ENCODE measurements around the gene PLCB3. TPM values are rescaled to one million over a fixed set of nuclear protein-coding genes. Genes with fewer than 3 reads are reported as not detected.

Gene PLCB3
- total RNA-seq, 1 donor = 25.3 TPM

DNA sequence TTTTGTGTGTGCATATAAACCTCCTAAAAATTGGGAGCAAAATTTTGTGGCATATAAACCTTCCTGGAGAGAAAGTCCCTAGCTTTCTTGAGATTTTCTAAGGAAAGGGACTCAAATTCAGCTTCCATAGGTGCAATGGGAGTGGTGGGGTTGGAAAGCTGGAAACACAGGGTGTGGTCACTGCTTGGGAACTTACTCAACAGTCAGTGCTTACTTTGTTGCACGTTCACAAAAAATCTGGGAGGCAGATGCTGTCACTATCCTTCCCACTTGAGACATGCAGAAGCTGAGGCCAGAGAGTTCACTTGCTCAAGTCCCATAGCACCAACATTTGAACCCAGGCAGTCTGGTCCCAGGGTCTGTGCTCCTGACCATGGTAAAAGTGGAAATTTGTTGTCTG, 44.9 kb downstream of the PLCB3 start:
- no peak overlapping the region for H3K4me3 ChIP-seq (ENCODE audit: insufficient read depth, low read length)
- no peak overlapping the region for H3K4me2 ChIP-seq (ENCODE audit: insufficient read depth, low read length)
- H3K4me1 ChIP-seq (ENCODE audit: insufficient read depth, low read length) = peaks cover 6% of the 10 kb centered on the region
- no peaks in the 10 kb centered on the region for H3K36me3 ChIP-seq (ENCODE audit: insufficient read depth, low read length)
- H3K9me3 ChIP-seq (ENCODE audit: low read depth, low read length) = no peaks in the 10 kb centered on the region
- TF ChIP-seq, protein P1, sequence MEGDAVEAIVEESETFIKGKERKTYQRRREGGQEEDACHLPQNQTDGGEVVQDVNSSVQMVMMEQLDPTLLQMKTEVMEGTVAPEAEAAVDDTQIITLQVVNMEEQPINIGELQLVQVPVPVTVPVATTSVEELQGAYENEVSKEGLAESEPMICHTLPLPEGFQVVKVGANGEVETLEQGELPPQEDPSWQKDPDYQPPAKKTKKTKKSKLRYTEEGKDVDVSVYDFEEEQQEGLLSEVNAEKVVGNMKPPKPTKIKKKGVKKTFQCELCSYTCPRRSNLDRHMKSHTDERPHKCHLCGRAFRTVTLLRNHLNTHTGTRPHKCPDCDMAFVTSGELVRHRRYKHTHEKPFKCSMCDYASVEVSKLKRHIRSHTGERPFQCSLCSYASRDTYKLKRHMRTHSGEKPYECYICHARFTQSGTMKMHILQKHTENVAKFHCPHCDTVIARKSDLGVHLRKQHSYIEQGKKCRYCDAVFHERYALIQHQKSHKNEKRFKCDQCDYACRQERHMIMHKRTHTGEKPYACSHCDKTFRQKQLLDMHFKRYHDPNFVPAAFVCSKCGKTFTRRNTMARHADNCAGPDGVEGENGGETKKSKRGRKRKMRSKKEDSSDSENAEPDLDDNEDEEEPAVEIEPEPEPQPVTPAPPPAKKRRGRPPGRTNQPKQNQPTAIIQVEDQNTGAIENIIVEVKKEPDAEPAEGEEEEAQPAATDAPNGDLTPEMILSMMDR (IDR thresholded peaks at IDR 0.05; ENCODE audit: extremely low read depth, low read depth, low read length) = no peak
- no peak overlapping the region for H2AFZ ChIP-seq (ENCODE audit: low read length)
- no peaks in the 10 kb centered on the region for H3K79me2 ChIP-seq (ENCODE audit: insufficient read depth, low read length)
- peak; percentile 67 for DNase-seq (ENCODE audit: insufficient read length, low spot score, missing footprints)
- H4K20me1 ChIP-seq (ENCODE audit: insufficient read depth, low read length) = no peaks in the 10 kb centered on the region
- H3K27ac ChIP-seq (ENCODE audit: low read depth, low read length) = no peak overlapping the region
- H3K27me3 ChIP-seq (ENCODE audit: insufficient read depth, low read length) = peaks cover 94% of the 10 kb centered on the region

DNA sequence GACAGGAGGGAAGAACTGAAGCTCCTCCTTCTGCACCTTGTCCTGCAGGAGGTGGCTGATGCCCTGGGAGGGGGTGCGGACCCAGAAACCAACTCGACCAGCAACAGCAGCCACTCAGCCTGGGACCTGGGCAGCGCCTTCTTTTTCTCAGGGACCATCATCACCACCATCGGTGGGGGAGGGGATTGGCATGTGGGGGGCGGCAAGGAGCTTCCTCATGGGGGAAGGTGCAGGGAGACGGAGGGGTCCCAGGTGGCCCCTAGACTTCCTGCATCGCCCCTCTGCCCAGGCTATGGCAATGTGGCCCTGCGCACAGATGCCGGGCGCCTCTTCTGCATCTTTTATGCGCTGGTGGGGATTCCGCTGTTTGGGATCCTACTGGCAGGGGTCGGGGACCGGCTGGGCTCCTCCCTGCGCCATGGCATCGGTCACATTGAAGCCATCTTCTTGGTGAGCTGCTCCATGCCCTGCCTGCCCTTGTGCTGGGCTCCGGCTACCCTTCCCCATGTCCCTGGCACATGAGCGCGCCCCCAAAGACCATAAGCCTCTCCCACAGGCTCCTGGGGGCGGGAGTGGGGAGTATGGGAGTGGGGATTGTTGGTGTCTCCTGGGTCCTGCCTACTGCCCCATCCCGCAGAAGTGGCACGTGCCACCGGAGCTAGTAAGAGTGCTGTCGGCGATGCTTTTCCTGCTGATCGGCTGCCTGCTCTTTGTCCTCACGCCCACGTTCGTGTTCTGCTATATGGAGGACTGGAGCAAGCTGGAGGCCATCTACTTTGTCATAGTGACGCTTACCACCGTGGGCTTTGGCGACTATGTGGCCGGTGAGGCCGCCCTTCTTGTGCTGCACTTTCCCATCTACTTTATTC, 45.7 kb downstream of the PLCB3 start:
- H3K4me2 ChIP-seq (ENCODE audit: insufficient read depth, low read length) = no peak overlapping the region
- no peaks in the 10 kb centered on the region for H3K9me3 ChIP-seq (ENCODE audit: low read depth, low read length)
- H3K27me3 ChIP-seq (ENCODE audit: insufficient read depth, low read length) = peaks cover 87% of the 10 kb centered on the region
- DNase-seq (ENCODE audit: insufficient read length, low spot score, missing footprints) = peak; percentile 44
- H3K27ac ChIP-seq (ENCODE audit: low read depth, low read length) = no peak overlapping the region
- no peaks in the 10 kb centered on the region for H3K79me2 ChIP-seq (ENCODE audit: insufficient read depth, low read length)
- peaks cover 6% of the 10 kb centered on the region for H3K4me1 ChIP-seq (ENCODE audit: insufficient read depth, low read length)
- no peak overlapping the region for H2AFZ ChIP-seq (ENCODE audit: low read length)
- TF ChIP-seq, protein P1 (IDR thresholded peaks at IDR 0.05; ENCODE audit: extremely low read depth, low read depth, low read length) = no peak
- H3K4me3 ChIP-seq (ENCODE audit: insufficient read depth, low read length) = no peak overlapping the region
- H4K20me1 ChIP-seq (ENCODE audit: insufficient read depth, low read length) = no peaks in the 10 kb centered on the region
- H3K36me3 ChIP-seq (ENCODE audit: insufficient read depth, low read length) = no peaks in the 10 kb centered on the region

DNA sequence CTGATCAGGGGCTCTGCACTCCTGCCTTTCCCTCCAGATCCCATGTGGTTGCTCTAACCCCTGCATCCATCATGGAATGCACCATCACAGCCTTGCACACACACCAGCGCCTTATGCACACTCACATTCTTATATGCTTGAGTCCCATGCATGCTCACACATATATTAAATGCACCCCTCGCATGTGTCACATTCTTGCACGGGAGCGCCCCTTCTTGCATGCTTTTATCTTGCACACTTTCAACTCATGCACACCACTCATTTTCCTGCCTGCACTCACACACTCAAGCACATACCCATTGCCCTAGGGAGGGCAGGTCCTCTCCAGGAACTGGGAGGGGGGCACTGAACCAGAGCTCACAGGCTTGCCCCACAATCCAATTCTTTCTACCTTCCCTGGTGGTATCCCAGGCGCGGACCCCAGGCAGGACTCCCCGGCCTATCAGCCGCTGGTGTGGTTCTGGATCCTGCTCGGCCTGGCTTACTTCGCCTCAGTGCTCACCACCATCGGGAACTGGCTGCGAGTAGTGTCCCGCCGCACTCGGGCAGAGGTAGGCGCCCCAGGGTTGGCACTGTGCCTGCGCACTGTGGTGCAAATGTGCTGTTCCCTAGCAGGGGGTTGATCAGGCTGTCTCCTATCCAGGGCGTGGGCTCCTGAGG, 46.5 kb downstream of the PLCB3 start:
- H3K4me3 ChIP-seq (ENCODE audit: insufficient read depth, low read length) = no peak overlapping the region
- no peak overlapping the region for H3K27ac ChIP-seq (ENCODE audit: low read depth, low read length)
- TF ChIP-seq, protein P1 (IDR thresholded peaks at IDR 0.05; ENCODE audit: extremely low read depth, low read depth, low read length) = no peak
- DNase-seq (ENCODE audit: insufficient read length, low spot score, missing footprints) = peak; percentile 82
- no peaks in the 10 kb centered on the region for H3K79me2 ChIP-seq (ENCODE audit: insufficient read depth, low read length)
- H2AFZ ChIP-seq (ENCODE audit: low read length) = no peak overlapping the region
- no peaks in the 10 kb centered on the region for H3K36me3 ChIP-seq (ENCODE audit: insufficient read depth, low read length)
- H3K9me3 ChIP-seq (ENCODE audit: low read depth, low read length) = no peaks in the 10 kb centered on the region
- no peak overlapping the region for H3K4me2 ChIP-seq (ENCODE audit: insufficient read depth, low read length)
- H3K4me1 ChIP-seq (ENCODE audit: insufficient read depth, low read length) = peaks cover 6% of the 10 kb centered on the region
- H4K20me1 ChIP-seq (ENCODE audit: insufficient read depth, low read length) = no peaks in the 10 kb centered on the region
- peaks cover 80% of the 10 kb centered on the region for H3K27me3 ChIP-seq (ENCODE audit: insufficient read depth, low read length)
